Measurements from ENCODE around the gene ZNF566. TPM values are rescaled to one million over a fixed set of nuclear protein-coding genes. Genes with fewer than 3 reads are reported as not detected.
A peak's percentile ranks its signal among the peaks of the same experiment; 100 is the strongest.

The ZNF566 gene
- total RNA-seq, 1 experiment from 2014 or later, result 3.1 TPM

- H3K4me3 ChIP-seq (ENCODE audit: low read length), result peak within 1 kb of the TSS; percentile 77
- peaks cover 16% of the 10 kb centered on the region; the same call in 1 of the 2 replicates for H3K9me3 ChIP-seq (ENCODE audit: low read length)
- DNase-seq (peak; percentile 88), ATAC-seq (peak; percentile 93)
- H3K4me2 ChIP-seq (ENCODE audit: low read length), result peak within 1 kb of the TSS; percentile 92
- peak within 1 kb of the TSS; percentile 84 for H3K9ac ChIP-seq (ENCODE audit: low read length)
- H3K79me2 ChIP-seq (ENCODE audit: low read length), result peaks cover 23% of the 10 kb centered on the region
- intact Hi-C loops (cut with micrococcal nuclease), result no loop called here
- no peaks in the 10 kb centered on the region for H3K4me1 ChIP-seq (ENCODE audit: insufficient read depth, low read length)
- CTCF ChIA-PET, result no interaction called here
- TF ChIP-seq CTCF (conservative IDR thresholded peaks at IDR 0.05; ENCODE audit: low read depth, low read length), result no peak
- TF ChIP-seq EZH2phosphoT487 (IDR thresholded peaks at IDR 0.05; ENCODE audit: borderline replicate concordance, low read length), result no peak
- TF ChIP-seq EZH2 (IDR thresholded peaks at IDR 0.05; ENCODE audit: low read length, unreplicated experiment), result no peak
- peaks cover 27% of the 10 kb centered on the region for H3K36me3 ChIP-seq (ENCODE audit: low read depth, low read length)
- H3K27me3 ChIP-seq (ENCODE audit: low read length), result no peaks in the 10 kb centered on the region
- POLR2A ChIA-PET (ENCODE audit: unreplicated experiment), result interaction anchor here (0.5 to 0.7 kb wide), 2 partner anchors 159 to 802 kb away, joined by 3 to 7 read pairs; partner anchors contain the start of gene ZNF567
- H3F3A ChIP-seq (ENCODE audit: low read length, unreplicated experiment), result no peaks in the 10 kb centered on the region
- H3K9me2 ChIP-seq (replicated peaks; ENCODE audit: low read length), result no peaks in the 10 kb centered on the region
- H4K20me1 ChIP-seq (ENCODE audit: low read length), result no peaks in the 10 kb centered on the region
- peak within 1 kb of the TSS; percentile 71 for H3K27ac ChIP-seq (ENCODE audit: low read length)
- peak within 1 kb of the TSS; percentile 99 for H2AFZ ChIP-seq (ENCODE audit: low read length)
- BruUV-seq (replicated peaks), result TSS peak; percentile 74
These were observed 39.0 kb upstream of the ZNF566 start, which contains the start of gene ZNF260 for GRCh38 chr19:36528194-36528920. Gene ZNF260, minus strand, starts transcription at chr19:36528271. Its CDS starts 13,033 bp downstream, at chr19:36515238.

GRCh38 chr19:36527873-36528193 is 38.5 kb upstream of the ZNF566 start:
- Histone ChIP-seq H3K36me3 (ENCODE audit: low read depth, low read length) (peaks cover 32% of the 10 kb centered on the region), H2AFZ (ENCODE audit: low read length) (peak overlapping the region; percentile 99), H4K20me1 (ENCODE audit: low read length) (no peaks in the 10 kb centered on the region), H3K4me2 (ENCODE audit: low read length) (peak overlapping the region; percentile 92), H3K4me1 (ENCODE audit: insufficient read depth, low read length) (no peaks in the 10 kb centered on the region), H3K4me3 (ENCODE audit: low read length) (peak overlapping the region; percentile 77), H3K9me2 (replicated peaks; ENCODE audit: low read length) (no peaks in the 10 kb centered on the region), H3F3A (ENCODE audit: low read length, unreplicated experiment) (no peaks in the 10 kb centered on the region), H3K27me3 (ENCODE audit: low read length) (no peaks in the 10 kb centered on the region), H3K9ac (ENCODE audit: low read length) (peak overlapping the region; percentile 84), H3K27ac (ENCODE audit: low read length) (no peak overlapping the region), H3K79me2 (ENCODE audit: low read length) (peaks cover 23% of the 10 kb centered on the region), H3K9me3 (ENCODE audit: low read length) (peaks cover 16% of the 10 kb centered on the region; the same call in 1 of the 2 replicates)
- ChIA-PET POLR2A (ENCODE audit: unreplicated experiment) (interaction anchor here (0.5 kb wide), 1 partner anchor 803 kb away, joined by 3 read pairs; no protein-coding TSS in a partner anchor), CTCF (no interaction called here)
- DNase-seq (no peak), ATAC-seq (no peak; the same call in 1 of the 2 replicates)
- intact Hi-C loops (cut with micrococcal nuclease), result no loop called here
- BruUV-seq (replicated peaks), result no TSS peak
- no peak for TF ChIP-seq CTCF (conservative IDR thresholded peaks at IDR 0.05; ENCODE audit: low read depth, low read length)
- no peak for TF ChIP-seq EZH2phosphoT487 (IDR thresholded peaks at IDR 0.05; ENCODE audit: borderline replicate concordance, low read length)
- no peak for TF ChIP-seq EZH2 (IDR thresholded peaks at IDR 0.05; ENCODE audit: low read length, unreplicated experiment)

GRCh38 chr19:36527341-36527740 is 38.0 kb upstream of the ZNF566 start:
- Histone ChIP-seq H3K27me3 (ENCODE audit: low read length) (no peaks in the 10 kb centered on the region), H3K27ac (ENCODE audit: low read length) (no peak overlapping the region), H3K4me1 (ENCODE audit: insufficient read depth, low read length) (no peaks in the 10 kb centered on the region), H3K9ac (ENCODE audit: low read length) (peak overlapping the region; percentile 84), H3K4me2 (ENCODE audit: low read length) (peak overlapping the region; percentile 92), H4K20me1 (ENCODE audit: low read length) (no peaks in the 10 kb centered on the region), H2AFZ (ENCODE audit: low read length) (peak overlapping the region; percentile 99), H3K79me2 (ENCODE audit: low read length) (peaks cover 23% of the 10 kb centered on the region), H3F3A (ENCODE audit: low read length, unreplicated experiment) (no peaks in the 10 kb centered on the region), H3K4me3 (ENCODE audit: low read length) (peak overlapping the region; percentile 77), H3K9me2 (replicated peaks; ENCODE audit: low read length) (no peaks in the 10 kb centered on the region), H3K36me3 (ENCODE audit: low read depth, low read length) (peaks cover 37% of the 10 kb centered on the region), H3K9me3 (ENCODE audit: low read length) (peaks cover 16% of the 10 kb centered on the region; the same call in 1 of the 2 replicates)
- intact Hi-C loops (cut with micrococcal nuclease), result no loop called here
- BruUV-seq (replicated peaks), result TSS peak; percentile 66
- DNase-seq, result no peak
- no peak for TF ChIP-seq EZH2phosphoT487 (IDR thresholded peaks at IDR 0.05; ENCODE audit: borderline replicate concordance, low read length)
- TF ChIP-seq EZH2 (IDR thresholded peaks at IDR 0.05; ENCODE audit: low read length, unreplicated experiment), result no peak
- no peak for TF ChIP-seq CTCF (conservative IDR thresholded peaks at IDR 0.05; ENCODE audit: low read depth, low read length)
- ChIA-PET CTCF (no interaction called here), POLR2A (ENCODE audit: unreplicated experiment) (no interaction called here)
- no peak for ATAC-seq
